Brain microvascular endothelial cell (primary cell): ENCODE measurements around the gene TMEM179.
"Not testable (repeated sequence)": the region's sequence is repeated elsewhere in the genome, so short reads cannot be mapped to it uniquely, and the experiment has no call there.

Experiments
- DNase-seq: peaks from one replicate; pipeline ENCODE4 v3.0.0-alpha.2; 2020
- H3K27ac ChIP-seq: fragments of 250-450 bp; sonication (Bioruptor Pico); 2 replicates; pipeline ENCODE4 v1.5.1; 2020; ENCODE audit warnings: mild to moderate bottlenecking, moderate library complexity
- H3K27me3 ChIP-seq: fragments of 250-450 bp; sonication (Bioruptor Pico); replicated peaks from 2 replicates; pipeline ENCODE4 v1.5.1; 2020; ENCODE audit warnings: mild to moderate bottlenecking
- H3K36me3 ChIP-seq: fragments of 250-450 bp; sonication (Bioruptor Pico); replicated peaks from 2 replicates; pipeline ENCODE4 v1.5.1; 2020; ENCODE audit warnings: mild to moderate bottlenecking
- H3K4me3 ChIP-seq: 2 replicates; pipeline ENCODE4 v1.5.1; 2011; ENCODE audit warnings: low read depth, mild to moderate bottlenecking, control low read depth, low read length, moderate library complexity
- CTCF ChIP-seq: IDR thresholded peaks from 2 replicates; pipeline ENCODE4 v1.5.1; 2011; ENCODE audit warnings: low read depth, mild to moderate bottlenecking, moderate library complexity, low read length, control low read depth, inconsistent platforms; ENCODE audit errors: missing control alignments
- in situ Hi-C: cut with HindIII; loops from 2 replicates; pipeline ENCODE4 v1.10.0; 2017; ENCODE audit warnings: low sequenced_read_pairs, low pct_ligation_motif_present

The TMEM179 gene

GRCh38 chr14:104639471-104639870 lies 34.9 kb upstream of the TMEM179 start:
- no peak overlapping the region for H3K4me3 ChIP-seq
- no peak for TF ChIP-seq CTCF
- no peaks in the 10 kb centered on the region for H3K27me3 ChIP-seq
- H3K27ac ChIP-seq = no peak overlapping the region
- DNase-seq = no peak
- no peaks in the 10 kb centered on the region for H3K36me3 ChIP-seq
- in situ Hi-C loops = no loop called here

- no peak for DNase-seq
- Histone ChIP-seq H3K4me3 (no peak overlapping the region), H3K36me3 (no peaks in the 10 kb centered on the region), H3K27ac (no peak overlapping the region), H3K27me3 (no peaks in the 10 kb centered on the region)
- in situ Hi-C loops = no loop called here
- TF ChIP-seq CTCF = no peak
These were observed 34.4 kb upstream of the TMEM179 start for GRCh38 chr14:104638927-104639450.

GRCh38 chr14:104638190-104638589 lies 33.6 kb upstream of the TMEM179 start:
- no peak for DNase-seq
- in situ Hi-C loops = no loop called here
- TF ChIP-seq CTCF = no peak

GRCh38 chr14:104637546-104638003 lies 33.0 kb upstream of the TMEM179 start:
- H3K36me3 ChIP-seq = no peaks in the 10 kb centered on the region
- in situ Hi-C loops = no loop called here
- no peaks in the 10 kb centered on the region for H3K27me3 ChIP-seq
- H3K27ac ChIP-seq = no peak overlapping the region
- no peak for DNase-seq
- TF ChIP-seq CTCF = no peak
- no peak overlapping the region for H3K4me3 ChIP-seq

More at GRCh38 chr14:104638190-104638589, 33.6 kb upstream of the TMEM179 start:
- Histone ChIP-seq H3K27ac (no peak overlapping the region), H3K36me3 (no peaks in the 10 kb centered on the region), H3K4me3 (no peak overlapping the region), H3K27me3 (no peaks in the 10 kb centered on the region)

GRCh38 chr14:104636846-104637545 lies 32.4 kb upstream of the TMEM179 start:
- DNase-seq, H3K4me3 ChIP-seq, H3K36me3 ChIP-seq, in situ Hi-C loops, H3K27me3 ChIP-seq, H3K27ac ChIP-seq: not testable (repeated sequence)

- H3K36me3 ChIP-seq = no peaks in the 10 kb centered on the region
- no peaks in the 10 kb centered on the region for H3K27me3 ChIP-seq
- H3K27ac ChIP-seq = no peak overlapping the region
- no peak overlapping the region for H3K4me3 ChIP-seq
- TF ChIP-seq CTCF = no peak
- no peak for DNase-seq
- in situ Hi-C loops = no loop called here
These were observed 31.6 kb upstream of the TMEM179 start for GRCh38 chr14:104636131-104636530.
